ENCODE measurements around the gene DIAPH1.

DNA sequence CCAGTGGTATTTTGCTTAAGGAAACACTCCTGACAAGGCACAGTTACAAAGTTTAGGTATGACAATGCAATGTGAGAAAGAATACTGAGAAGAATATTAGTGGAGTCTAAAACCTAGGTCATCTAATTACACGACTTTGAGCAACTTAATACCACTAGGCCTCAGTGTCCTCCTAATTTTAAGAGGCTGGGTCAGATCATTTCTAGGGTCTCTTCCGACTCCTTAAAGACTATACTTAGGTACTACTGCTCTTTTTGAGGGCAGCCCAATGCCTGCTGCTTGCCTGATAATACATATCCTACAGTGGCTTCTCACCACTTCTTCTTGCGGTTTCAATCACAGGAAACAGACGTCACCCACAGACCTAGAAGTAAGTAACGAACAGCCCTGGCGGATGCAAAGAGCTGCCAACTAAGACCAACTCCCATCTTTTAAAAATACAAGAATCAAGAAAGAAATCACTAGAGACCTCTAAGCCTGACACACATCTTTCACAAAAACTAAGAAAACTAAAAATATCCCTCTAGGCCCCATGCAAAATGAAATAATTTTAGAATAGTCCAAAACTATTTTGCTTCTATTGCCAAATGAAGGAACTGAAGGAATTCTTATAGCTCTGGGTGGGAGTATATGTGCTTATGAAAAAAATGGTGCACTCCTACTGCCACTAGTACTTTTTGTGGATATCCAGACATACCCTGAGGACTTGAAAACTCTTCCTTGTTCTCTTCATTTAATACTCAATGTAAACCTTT is 13.1 kb downstream of the DIAPH1 start:
- TF ChIP-seq, protein P1, sequence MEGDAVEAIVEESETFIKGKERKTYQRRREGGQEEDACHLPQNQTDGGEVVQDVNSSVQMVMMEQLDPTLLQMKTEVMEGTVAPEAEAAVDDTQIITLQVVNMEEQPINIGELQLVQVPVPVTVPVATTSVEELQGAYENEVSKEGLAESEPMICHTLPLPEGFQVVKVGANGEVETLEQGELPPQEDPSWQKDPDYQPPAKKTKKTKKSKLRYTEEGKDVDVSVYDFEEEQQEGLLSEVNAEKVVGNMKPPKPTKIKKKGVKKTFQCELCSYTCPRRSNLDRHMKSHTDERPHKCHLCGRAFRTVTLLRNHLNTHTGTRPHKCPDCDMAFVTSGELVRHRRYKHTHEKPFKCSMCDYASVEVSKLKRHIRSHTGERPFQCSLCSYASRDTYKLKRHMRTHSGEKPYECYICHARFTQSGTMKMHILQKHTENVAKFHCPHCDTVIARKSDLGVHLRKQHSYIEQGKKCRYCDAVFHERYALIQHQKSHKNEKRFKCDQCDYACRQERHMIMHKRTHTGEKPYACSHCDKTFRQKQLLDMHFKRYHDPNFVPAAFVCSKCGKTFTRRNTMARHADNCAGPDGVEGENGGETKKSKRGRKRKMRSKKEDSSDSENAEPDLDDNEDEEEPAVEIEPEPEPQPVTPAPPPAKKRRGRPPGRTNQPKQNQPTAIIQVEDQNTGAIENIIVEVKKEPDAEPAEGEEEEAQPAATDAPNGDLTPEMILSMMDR (IDR thresholded peaks at IDR 0.05), result no peak
- TF ChIP-seq ZFX (IDR thresholded peaks at IDR 0.05; ENCODE audit: borderline replicate concordance), result no peak

Data from 22Rv1 (cell line).